ENCODE data around the gene PNRC1. TPM values are rescaled to one million over a fixed set of nuclear protein-coding genes. Genes with fewer than 3 reads are reported as not detected.

The PNRC1 gene
- total and polyA plus RNA-seq, 2 experiments from 2014 or later = 35.0 to 38.6 TPM

GRCh38 chr6:89073840-89074239 lies 6.7 kb upstream of the PNRC1 start:
- Mint-ChIP-seq H3K36me3 (ENCODE audit: low read depth) (peaks cover 3% of the 10 kb centered on the region; the same call in 1 of the 3 replicates), H3K4me1 (peaks cover 3% of the 10 kb centered on the region; the same call in 1 of the 3 replicates), H3K27ac (no peak overlapping the region), H3K27me3 (ENCODE audit: insufficient read depth, low read depth, poor library complexity) (peaks cover 6% of the 10 kb centered on the region), H3K9me3 (peaks cover 9% of the 10 kb centered on the region), H3K4me3 (no peak overlapping the region)
- H3K27ac ChIP-seq (ENCODE audit: low read depth) = no peak overlapping the region
- H3F3A ChIP-seq (replicated peaks; ENCODE audit: low read depth) = no peaks in the 10 kb centered on the region
- H3K79me2 ChIP-seq (replicated peaks; ENCODE audit: insufficient read depth) = no peaks in the 10 kb centered on the region
- no peaks in the 10 kb centered on the region for H4K20me1 ChIP-seq (replicated peaks; ENCODE audit: insufficient read depth)
- H3K36me3 ChIP-seq (ENCODE audit: insufficient read depth) = no peaks in the 10 kb centered on the region; the same call in 1 of the 2 replicates
- ATAC-seq (no peak), DNase-seq (ENCODE audit: low spot score) (no peak)
- no peak overlapping the region for H2AFZ ChIP-seq
- no peak overlapping the region for H3K4me2 ChIP-seq
- no peaks in the 10 kb centered on the region for H3K9me2 ChIP-seq (ENCODE audit: insufficient read depth)
- no peak overlapping the region for H3K4me3 ChIP-seq
- H3K27me3 ChIP-seq (ENCODE audit: insufficient read depth) = peaks cover 5% of the 10 kb centered on the region; the same call in 1 of the 2 replicates
- TF ChIP-seq POLR2AphosphoS5 (IDR thresholded peaks at IDR 0.05; ENCODE audit: low read depth) (no peak), CTCF (conservative IDR thresholded peaks at IDR 0.05; ENCODE audit: low read depth in 2 of 2) (no peak), ZNF462 (CRISPR knock-in tag; IDR thresholded peaks at IDR 0.05) (no peak), JUNB (IDR thresholded peaks at IDR 0.05; ENCODE audit: unreplicated experiment) (no peak), STAT1 (IDR thresholded peaks at IDR 0.05; ENCODE audit: unreplicated experiment) (no peak), EZH2 (IDR thresholded peaks at IDR 0.05; ENCODE audit: low read depth, unreplicated experiment) (no peak), CREB1 (CRISPR knock-in tag; IDR thresholded peaks at IDR 0.05; ENCODE audit: low read depth) (no peak), ZNF114 (CRISPR knock-in tag; IDR thresholded peaks at IDR 0.05) (no peak), ZNF331 (CRISPR knock-in tag; IDR thresholded peaks at IDR 0.05; ENCODE audit: low read depth) (no peak)
- 0 out of 2 replicates have a peak, but pooled peaks cover 3% of the 10 kb centered on the region for H3K4me1 ChIP-seq (ENCODE audit: insufficient read depth)

Data from GM23338 (cell line).